ENCODE measurements around the gene S1PR5. TPM values are rescaled to one million over a fixed set of nuclear protein-coding genes. Genes with fewer than 3 reads are reported as not detected.

S1PR5 gene
- total RNA-seq, result under 1 TPM; 0.15 to 0.27 (median 0.24) TPM

GRCh38 chr19:10517361-10517759 lies at the start of gene S1PR5:
TSS of gene S1PR5 (minus strand) at chr19:10517447. CDS start at chr19:10515011, 2,436 bp downstream.
- Mint-ChIP-seq H3K4me3 (peak within 1 kb of the TSS; percentile 78), H3K27me3 (ENCODE audit: low read depth) (peaks cover 62% of the 10 kb centered on the region), H3K36me3 (ENCODE audit: insufficient read depth) (no peaks in the 10 kb centered on the region), H3K9me3 (no peaks in the 10 kb centered on the region), H3K4me1 (ENCODE audit: low read depth) (peaks cover 38% of the 10 kb centered on the region)
- ATAC-seq (peak; percentile 9 to 33), DNase-seq (no peak)

- H3K9me3 Mint-ChIP-seq, result no peaks in the 10 kb centered on the region
- H3K4me1 Mint-ChIP-seq (ENCODE audit: low read depth), result peaks cover 43% of the 10 kb centered on the region
- H3K27me3 Mint-ChIP-seq (ENCODE audit: low read depth), result no peaks in the 10 kb centered on the region
- H3K4me3 Mint-ChIP-seq, result peak overlapping the region; percentile 91
- DNase-seq (no peak), ATAC-seq (peak; percentile 6 to 10)
- peaks cover 5% of the 10 kb centered on the region for H3K36me3 Mint-ChIP-seq (ENCODE audit: insufficient read depth)
These were observed 49.6 kb upstream of the S1PR5 start for GRCh38 chr19:10566658-10567410.

- ATAC-seq (no peak), DNase-seq (no peak)
- H3K27me3 Mint-ChIP-seq (ENCODE audit: low read depth), result no peaks in the 10 kb centered on the region
- peaks cover 43% of the 10 kb centered on the region for H3K4me1 Mint-ChIP-seq (ENCODE audit: low read depth)
- peaks cover 10% of the 10 kb centered on the region for H3K36me3 Mint-ChIP-seq (ENCODE audit: insufficient read depth)
- H3K9me3 Mint-ChIP-seq, result no peaks in the 10 kb centered on the region
- H3K4me3 Mint-ChIP-seq, result peak overlapping the region; percentile 91
These were observed 49.1 kb upstream of the S1PR5 start for GRCh38 chr19:10566408-10566657.

- H3K27me3 Mint-ChIP-seq (ENCODE audit: low read depth), result no peaks in the 10 kb centered on the region
- H3K36me3 Mint-ChIP-seq (ENCODE audit: insufficient read depth), result peaks cover 15% of the 10 kb centered on the region
- H3K4me1 Mint-ChIP-seq (ENCODE audit: low read depth), result peaks cover 43% of the 10 kb centered on the region
- H3K9me3 Mint-ChIP-seq, result no peaks in the 10 kb centered on the region
- H3K4me3 Mint-ChIP-seq, result peak within 1 kb of the TSS; percentile 91
- ATAC-seq (peak; percentile 57 to 58), DNase-seq (peak; percentile 99)
These were observed 48.5 kb upstream of the S1PR5 start, which contains the start of gene KRI1 for GRCh38 chr19:10565567-10566407. TSS of gene KRI1 (minus strand) at chr19:10566010. CDS start at chr19:10565999, 11 bp downstream.

- ATAC-seq, result peak; percentile 10 to 15
- no peaks in the 10 kb centered on the region for H3K9me3 Mint-ChIP-seq
- peak overlapping the region; percentile 91 for H3K4me3 Mint-ChIP-seq
- no peaks in the 10 kb centered on the region for H3K27me3 Mint-ChIP-seq (ENCODE audit: low read depth)
- H3K4me1 Mint-ChIP-seq (ENCODE audit: low read depth), result peaks cover 41% of the 10 kb centered on the region
- H3K36me3 Mint-ChIP-seq (ENCODE audit: insufficient read depth), result peaks cover 20% of the 10 kb centered on the region
- peak; percentile 49 for DNase-seq
These were observed 47.9 kb upstream of the S1PR5 start for GRCh38 chr19:10565028-10565566.

GRCh38 chr19:10562609-10563008 lies 45.4 kb upstream of the S1PR5 start:
- ATAC-seq (no peak), DNase-seq (no peak)
- Mint-ChIP-seq H3K9me3 (no peaks in the 10 kb centered on the region), H3K4me3 (no peak overlapping the region), H3K4me1 (ENCODE audit: low read depth) (peaks cover 27% of the 10 kb centered on the region), H3K36me3 (ENCODE audit: insufficient read depth) (peaks cover 30% of the 10 kb centered on the region), H3K27me3 (ENCODE audit: low read depth) (no peaks in the 10 kb centered on the region)

GRCh38 chr19:10560154-10560553 lies 42.9 kb upstream of the S1PR5 start:
- Mint-ChIP-seq H3K9me3 (no peaks in the 10 kb centered on the region), H3K27me3 (ENCODE audit: low read depth) (no peaks in the 10 kb centered on the region), H3K36me3 (ENCODE audit: insufficient read depth) (peaks cover 31% of the 10 kb centered on the region), H3K4me1 (ENCODE audit: low read depth) (peaks cover 19% of the 10 kb centered on the region), H3K4me3 (no peak overlapping the region)
- DNase-seq (no peak), ATAC-seq (no peak)

- DNase-seq (no peak), ATAC-seq (no peak)
- Mint-ChIP-seq H3K4me3 (no peak overlapping the region), H3K9me3 (no peaks in the 10 kb centered on the region), H3K36me3 (ENCODE audit: insufficient read depth) (peaks cover 31% of the 10 kb centered on the region), H3K27me3 (ENCODE audit: low read depth) (no peaks in the 10 kb centered on the region), H3K4me1 (ENCODE audit: low read depth) (peaks cover 34% of the 10 kb centered on the region)
These were observed 40.5 kb upstream of the S1PR5 start for GRCh38 chr19:10557603-10558197.

- Mint-ChIP-seq H3K36me3 (ENCODE audit: insufficient read depth) (peaks cover 19% of the 10 kb centered on the region), H3K4me3 (no peak overlapping the region), H3K4me1 (ENCODE audit: low read depth) (peaks cover 41% of the 10 kb centered on the region), H3K9me3 (no peaks in the 10 kb centered on the region), H3K27me3 (ENCODE audit: low read depth) (no peaks in the 10 kb centered on the region)
- no peak for DNase-seq
- ATAC-seq, result no peak
These were observed 38.3 kb upstream of the S1PR5 start for GRCh38 chr19:10555610-10555973.

- no peak for DNase-seq
- Mint-ChIP-seq H3K36me3 (ENCODE audit: insufficient read depth) (peaks cover 18% of the 10 kb centered on the region), H3K4me3 (no peak overlapping the region), H3K27me3 (ENCODE audit: low read depth) (no peaks in the 10 kb centered on the region), H3K4me1 (ENCODE audit: low read depth) (peaks cover 41% of the 10 kb centered on the region), H3K9me3 (no peaks in the 10 kb centered on the region)
- ATAC-seq, result peak in 1 of 2 donors; percentile 19
These were observed 37.7 kb upstream of the S1PR5 start for GRCh38 chr19:10554760-10555609.

- Mint-ChIP-seq H3K27me3 (ENCODE audit: low read depth) (no peaks in the 10 kb centered on the region), H3K4me3 (peak overlapping the region; percentile 26), H3K4me1 (ENCODE audit: low read depth) (peaks cover 41% of the 10 kb centered on the region), H3K9me3 (no peaks in the 10 kb centered on the region), H3K36me3 (ENCODE audit: insufficient read depth) (peaks cover 13% of the 10 kb centered on the region)
- DNase-seq, result peak; percentile 30
- ATAC-seq, result peak; percentile 43 to 61
These were observed 36.7 kb upstream of the S1PR5 start for GRCh38 chr19:10553943-10554381.

GRCh38 chr19:10553087-10553667 lies 35.9 kb upstream of the S1PR5 start:
- H3K36me3 Mint-ChIP-seq (ENCODE audit: insufficient read depth), result peaks cover 10% of the 10 kb centered on the region

GRCh38 chr19:10552510-10553053 lies 35.3 kb upstream of the S1PR5 start:
- Mint-ChIP-seq H3K9me3 (no peaks in the 10 kb centered on the region), H3K36me3 (ENCODE audit: insufficient read depth) (peaks cover 9% of the 10 kb centered on the region), H3K4me3 (no peak overlapping the region), H3K4me1 (ENCODE audit: low read depth) (peaks cover 41% of the 10 kb centered on the region), H3K27me3 (ENCODE audit: low read depth) (no peaks in the 10 kb centered on the region)
- DNase-seq, result no peak
- peak; percentile 61 to 65 for ATAC-seq

More at GRCh38 chr19:10553087-10553667, 35.9 kb upstream of the S1PR5 start:
- DNase-seq (no peak), ATAC-seq (no peak)
- Mint-ChIP-seq H3K4me1 (ENCODE audit: low read depth) (peaks cover 41% of the 10 kb centered on the region), H3K27me3 (ENCODE audit: low read depth) (no peaks in the 10 kb centered on the region), H3K4me3 (peak overlapping the region; percentile 38), H3K9me3 (no peaks in the 10 kb centered on the region)
